ENCODE data around the gene PLCH1. TPM values are rescaled to one million over a fixed set of nuclear protein-coding genes. Genes with fewer than 3 reads are reported as not detected.

Gene PLCH1
- total RNA-seq, 1 donor from 2014 or later = 32.0 TPM

DNA sequence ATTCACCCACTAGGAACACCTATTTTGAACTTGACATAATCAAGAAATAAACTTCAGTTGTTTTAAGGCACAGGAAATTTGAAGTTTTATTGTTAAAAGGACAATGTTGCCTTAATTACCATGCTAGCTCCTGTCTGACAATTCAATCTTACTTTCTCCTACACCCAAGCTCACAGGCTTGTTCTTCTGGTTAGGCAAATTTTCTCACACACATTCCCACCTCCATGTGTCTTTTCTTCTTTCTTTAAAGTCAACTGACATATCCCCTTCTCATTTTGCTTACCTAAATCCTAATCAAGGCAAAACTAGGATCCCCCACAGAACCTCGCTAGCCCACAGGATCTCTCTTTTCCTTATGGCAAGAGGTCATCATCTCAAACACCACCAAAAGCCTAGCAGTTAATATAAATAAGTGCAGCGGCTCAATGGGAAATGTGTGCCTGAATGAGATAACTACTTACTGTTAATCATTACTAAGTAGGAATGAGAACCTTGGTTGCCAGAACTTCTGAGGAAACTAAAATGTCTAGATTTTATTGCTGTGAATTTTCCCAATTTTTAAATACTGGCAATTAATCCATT is 189.3 kb downstream of the PLCH1 start:
- no peaks in the 10 kb centered on the region for H3K4me1 Mint-ChIP-seq
- H3K4me1 ChIP-seq = peaks cover 2% of the 10 kb centered on the region
- no peak for DNase-seq (ENCODE audit: low spot score)
- H2AFZ ChIP-seq (replicated peaks) = no peak overlapping the region
- peak overlapping the region; percentile 7 for H3K27ac Mint-ChIP-seq
- H3K4me3 ChIP-seq = no peak overlapping the region
- H3K4me3 Mint-ChIP-seq = no peak overlapping the region
- H3K27me3 Mint-ChIP-seq (ENCODE audit: insufficient read depth, low read depth) = no peaks in the 10 kb centered on the region
- TF ChIP-seq EZH2phosphoT487 (IDR thresholded peaks at IDR 0.05) (no peak), EZH2 (IDR thresholded peaks at IDR 0.05) (no peak), CTCF (IDR thresholded peaks at IDR 0.05) (no peak)
- H3K79me2 ChIP-seq (ENCODE audit: low read depth) = no peaks in the 10 kb centered on the region
- H3F3A ChIP-seq (ENCODE audit: low read depth) = no peaks in the 10 kb centered on the region
- no peaks in the 10 kb centered on the region for H4K20me1 ChIP-seq (ENCODE audit: low read depth)
- no peak overlapping the region for H3K27ac ChIP-seq
- no peaks in the 10 kb centered on the region for H3K9me3 ChIP-seq (ENCODE audit: low read depth)
- no peak overlapping the region for H3K9ac ChIP-seq
- H3K9me3 Mint-ChIP-seq = no peaks in the 10 kb centered on the region
- no peaks in the 10 kb centered on the region for H3K27me3 ChIP-seq
- H3K36me3 Mint-ChIP-seq = peaks cover 45% of the 10 kb centered on the region
- no peak overlapping the region for H3K4me2 ChIP-seq
- H3K36me3 ChIP-seq = peaks cover 6% of the 10 kb centered on the region

GRCh38 chr3:155554777-155555451 is 190.0 kb downstream of the PLCH1 start:
- Mint-ChIP-seq H3K4me1 (peaks cover 2% of the 10 kb centered on the region), H3K27ac (no peak overlapping the region), H3K36me3 (peaks cover 44% of the 10 kb centered on the region), H3K27me3 (ENCODE audit: insufficient read depth, low read depth) (no peaks in the 10 kb centered on the region), H3K4me3 (no peak overlapping the region), H3K9me3 (no peaks in the 10 kb centered on the region)
- Histone ChIP-seq H3K79me2 (ENCODE audit: low read depth) (no peaks in the 10 kb centered on the region), H3K27ac (no peak overlapping the region), H3K9ac (no peak overlapping the region), H3K9me3 (ENCODE audit: low read depth) (no peaks in the 10 kb centered on the region), H3K4me3 (no peak overlapping the region), H2AFZ (replicated peaks) (no peak overlapping the region), H3K27me3 (no peaks in the 10 kb centered on the region), H3K4me2 (no peak overlapping the region), H3F3A (ENCODE audit: low read depth) (no peaks in the 10 kb centered on the region), H3K4me1 (no peaks in the 10 kb centered on the region), H3K36me3 (peaks cover 6% of the 10 kb centered on the region), H4K20me1 (ENCODE audit: low read depth) (no peaks in the 10 kb centered on the region)
- TF ChIP-seq EZH2 (IDR thresholded peaks at IDR 0.05) (no peak), CTCF (IDR thresholded peaks at IDR 0.05) (no peak), EZH2phosphoT487 (IDR thresholded peaks at IDR 0.05) (no peak)
- no peak for DNase-seq (ENCODE audit: low spot score)

DNA sequence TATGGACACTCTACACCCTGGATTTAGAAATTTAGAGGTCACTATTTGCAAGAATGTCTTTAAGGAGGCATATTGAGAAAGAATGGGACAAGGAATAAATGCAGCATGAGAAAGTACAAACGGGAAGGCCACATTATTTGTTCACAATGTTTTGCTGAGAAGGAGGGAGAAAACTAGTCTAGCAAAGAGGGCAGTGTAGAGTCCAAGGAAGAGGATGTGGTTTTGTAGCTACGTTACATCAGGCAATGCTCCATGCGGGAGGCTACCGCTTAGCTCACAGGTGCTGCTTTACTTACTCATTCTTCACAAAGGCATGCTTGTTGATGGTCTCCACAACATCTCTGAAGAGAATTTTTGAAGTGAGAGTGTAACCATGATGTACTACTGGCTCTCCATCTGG is 191.1 kb downstream of the PLCH1 start:
- Histone ChIP-seq H3K27me3 (no peaks in the 10 kb centered on the region), H3K4me1 (no peaks in the 10 kb centered on the region), H2AFZ (replicated peaks) (no peak overlapping the region), H3K27ac (no peak overlapping the region), H3K36me3 (peaks cover 10% of the 10 kb centered on the region), H3K9ac (no peak overlapping the region), H3K79me2 (ENCODE audit: low read depth) (no peaks in the 10 kb centered on the region), H3K9me3 (ENCODE audit: low read depth) (no peaks in the 10 kb centered on the region), H3K4me3 (no peak overlapping the region), H3F3A (ENCODE audit: low read depth) (no peaks in the 10 kb centered on the region), H3K4me2 (no peak overlapping the region), H4K20me1 (ENCODE audit: low read depth) (no peaks in the 10 kb centered on the region)
- Mint-ChIP-seq H3K4me3 (no peak overlapping the region), H3K27me3 (ENCODE audit: insufficient read depth, low read depth) (no peaks in the 10 kb centered on the region), H3K27ac (no peak overlapping the region), H3K4me1 (peaks cover 12% of the 10 kb centered on the region), H3K9me3 (no peaks in the 10 kb centered on the region), H3K36me3 (peaks cover 53% of the 10 kb centered on the region)
- DNase-seq (ENCODE audit: low spot score) = no peak
- TF ChIP-seq EZH2 (IDR thresholded peaks at IDR 0.05) = no peak
- no peak for TF ChIP-seq EZH2phosphoT487 (IDR thresholded peaks at IDR 0.05)
- no peak for TF ChIP-seq CTCF (IDR thresholded peaks at IDR 0.05)

Measured in neural progenitor cell (in vitro differentiated cells).